ENCODE results near the gene HAT1.

GRCh38 chr2:171972329-171972982 is 50.2 kb downstream of the HAT1 start:
- TF ChIP-seq CTCF (IDR thresholded peaks at IDR 0.05; ENCODE audit: poor library complexity, severe bottlenecking) (no peak), POLR2AphosphoS5 (IDR thresholded peaks at IDR 0.05) (no peak), EZH2 (IDR thresholded peaks at IDR 0.05; ENCODE audit: borderline replicate concordance, insufficient read depth, low read length, poor library complexity, severe bottlenecking) (no peak), RAD21 (conservative IDR thresholded peaks at IDR 0.05) (no peak), EP300 (conservative IDR thresholded peaks at IDR 0.05; ENCODE audit: poor library complexity, severe bottlenecking) (no peak), REST (IDR thresholded peaks at IDR 0.05; ENCODE audit: borderline replicate concordance) (no peak), MXI1 (conservative IDR thresholded peaks at IDR 0.05; ENCODE audit: poor library complexity, severe bottlenecking) (no peak)
